Astrocyte of the spinal cord (primary cell): ENCODE data around the gene DLGAP3.

ENCODE experiments used
- DNase-seq: peaks from one replicate; pipeline ENCODE4 v3.0.0; 2011; ENCODE audit warnings: low read depth, low spot score
- H3K4me3 ChIP-seq: 2 replicates; pipeline ENCODE4 v1.5.1; 2011; ENCODE audit warnings: low read depth, mild to moderate bottlenecking, low read length, moderate library complexity
- CTCF ChIP-seq: IDR thresholded peaks from 2 replicates; pipeline ENCODE4 v1.5.1; 2012; ENCODE audit warnings: low read depth, mild to moderate bottlenecking, low read length, inconsistent platforms
- in situ Hi-C: cut with HindIII; loops from 2 replicates; pipeline ENCODE4 v1.10.0; 2017; ENCODE audit warnings: low sequenced_read_pairs

The DLGAP3 gene

GRCh38 chr1:34898330-34898761, 31.1 kb downstream of the DLGAP3 start:
- in situ Hi-C loops, result no loop called here
- H3K4me3 ChIP-seq, result no peak overlapping the region
- DNase-seq, result no peak
- no peak for TF ChIP-seq CTCF

GRCh38 chr1:34896612-34897011, 32.8 kb downstream of the DLGAP3 start:
- DNase-seq, result no peak
- in situ Hi-C loops, result no loop called here
- no peak overlapping the region for H3K4me3 ChIP-seq
- no peak for TF ChIP-seq CTCF

GRCh38 chr1:34889705-34890104, 39.7 kb downstream of the DLGAP3 start:
- TF ChIP-seq CTCF, result no peak
- in situ Hi-C loops, result no loop called here
- H3K4me3 ChIP-seq, result no peak overlapping the region
- no peak for DNase-seq

- DNase-seq, result no peak
- TF ChIP-seq CTCF, result no peak
- H3K4me3 ChIP-seq, result no peak overlapping the region
- in situ Hi-C loops, result no loop called here
Observed at GRCh38 chr1:34887593-34887992, 41.9 kb downstream of the DLGAP3 start.

GRCh38 chr1:34885405-34886247, 43.8 kb downstream of the DLGAP3 start:
- peak overlapping the region; percentile 17 for H3K4me3 ChIP-seq
- no peak for TF ChIP-seq CTCF
- DNase-seq, result peak; percentile 3
- in situ Hi-C loops, result no loop called here

- in situ Hi-C loops, result no loop called here
- no peak overlapping the region for H3K4me3 ChIP-seq
- no peak for TF ChIP-seq CTCF
- no peak for DNase-seq
Observed at GRCh38 chr1:34884961-34885360, 44.5 kb downstream of the DLGAP3 start.

- H3K4me3 ChIP-seq, result no peak overlapping the region
- in situ Hi-C loops, result no loop called here
- no peak for TF ChIP-seq CTCF
- DNase-seq, result no peak
Observed at GRCh38 chr1:34884536-34884935, 44.9 kb downstream of the DLGAP3 start.
